HUDEP-2 (cell line): Measurements from ENCODE around the gene ATP11A.
A peak's percentile ranks its signal among the peaks of the same experiment; 100 is the strongest.

Source experiments
- DNase-seq, 76 experiments: peaks; one replicate each; lab custom pipeline; 2025; ENCODE audit not compliant: unreplicated experiment in 76 of 76; lab: John Stamatoyannopoulos, UW

The ATP11A gene

DNA sequence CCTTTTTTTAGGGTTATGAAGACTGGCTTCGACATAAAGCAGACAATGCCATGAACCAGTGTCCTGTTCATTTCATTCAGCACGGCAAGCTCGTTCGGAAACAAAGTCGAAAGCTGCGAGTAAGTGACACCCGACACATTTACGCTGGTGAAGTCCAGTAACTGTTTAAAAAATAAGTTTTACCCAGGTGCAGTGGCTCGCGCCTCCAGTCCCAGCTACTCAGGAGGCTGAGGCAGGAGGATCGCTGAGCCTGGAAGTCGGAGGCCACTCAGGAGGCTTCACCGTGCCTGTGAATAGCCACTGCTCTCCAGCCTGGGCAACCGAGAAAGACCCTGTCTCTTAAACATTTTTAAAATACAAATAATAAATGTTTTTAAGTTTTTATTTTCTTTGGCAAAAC, 120.8 kb downstream of the ATP11A start:
- DNase-seq, result no peak

DNA sequence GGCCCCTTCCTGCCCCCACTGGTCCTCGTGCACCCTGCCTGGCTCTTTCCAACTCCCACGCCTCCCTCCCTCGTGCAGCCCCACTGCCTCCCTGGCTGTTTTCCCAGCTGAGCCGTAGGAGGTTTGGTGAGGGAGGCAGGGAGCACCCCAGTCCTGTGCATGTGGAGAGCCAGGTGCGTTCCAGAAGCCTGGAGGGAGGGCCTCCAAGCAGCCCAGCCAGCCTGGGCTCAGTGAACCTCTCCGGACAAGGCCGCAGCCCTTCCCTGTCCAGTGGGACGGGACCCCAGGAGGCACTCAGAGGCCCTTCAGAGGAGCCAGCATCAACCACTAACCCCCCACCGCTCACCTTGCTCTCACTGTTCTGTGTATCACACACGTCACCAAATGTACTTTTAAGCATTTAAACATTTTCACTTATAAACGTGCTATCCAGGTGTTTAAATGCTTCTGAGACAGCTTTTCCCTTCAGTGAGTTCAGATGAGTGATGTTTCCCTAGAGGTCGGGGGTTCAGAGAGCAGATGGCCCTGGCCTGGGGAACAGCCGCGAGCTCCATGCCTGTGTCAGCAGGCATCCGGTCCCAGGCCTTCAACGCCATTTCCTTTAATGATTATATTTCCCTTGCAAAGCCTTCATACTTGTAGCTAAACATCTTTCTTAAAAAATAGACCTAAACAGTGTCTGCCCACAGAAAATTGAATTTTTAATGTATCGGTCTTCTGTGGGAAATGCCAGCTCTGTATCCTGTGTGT, 122.6 kb downstream of the ATP11A start:
- no peak for DNase-seq

DNA sequence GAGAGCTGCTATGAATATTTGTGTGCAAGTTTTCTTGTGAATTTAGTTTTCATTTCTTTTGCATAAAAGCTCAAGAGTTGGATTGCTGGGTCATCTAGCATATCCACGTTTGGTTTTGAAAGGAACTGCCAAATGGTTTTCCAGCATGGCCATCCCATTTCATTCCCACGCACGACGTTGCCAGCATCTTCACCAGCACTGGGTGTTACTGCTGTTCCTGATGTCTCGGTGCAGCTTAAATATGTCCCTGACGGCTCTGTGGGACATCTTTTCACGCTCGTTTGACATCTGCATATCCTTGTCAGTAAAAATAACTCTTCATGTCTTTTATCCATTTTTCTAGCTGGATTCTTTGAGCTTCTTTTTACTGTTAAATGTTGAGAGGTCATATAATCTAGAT, 123.7 kb downstream of the ATP11A start:
- DNase-seq, result no peak

DNA sequence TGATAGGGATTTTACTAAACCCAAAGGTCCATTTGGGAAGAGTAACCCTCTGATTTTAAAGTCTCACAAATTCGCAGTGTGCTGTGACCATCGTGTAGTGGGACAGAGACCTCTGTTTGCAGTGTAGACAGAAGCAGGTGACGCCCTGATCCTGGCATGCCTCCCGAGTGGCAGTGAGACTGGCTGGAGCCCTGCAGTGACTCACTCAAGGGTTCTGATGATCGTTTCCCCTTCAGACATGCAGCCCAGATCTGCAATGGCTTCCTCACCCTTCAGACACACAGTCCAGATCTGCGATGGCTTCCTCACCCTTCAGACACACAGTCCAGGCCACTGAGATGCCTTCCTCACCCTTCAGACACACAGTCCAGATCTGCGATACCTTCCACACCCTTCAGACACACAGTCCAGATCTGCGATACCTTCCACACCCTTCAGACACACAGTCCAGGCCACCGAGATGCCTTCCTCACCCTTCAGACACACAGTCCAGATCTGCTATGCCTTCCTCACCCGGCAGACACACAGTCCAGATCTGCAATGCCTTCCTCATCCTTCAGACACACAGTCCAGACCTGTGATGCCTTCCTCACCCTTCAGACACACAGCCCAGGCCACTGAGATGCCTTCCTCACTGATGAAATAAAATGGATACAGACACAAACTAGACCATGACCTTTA, 125.2 kb downstream of the ATP11A start:
- DNase-seq, result peak in 13 of 76 experiments; percentile 3 to 30 (median 9)

DNA sequence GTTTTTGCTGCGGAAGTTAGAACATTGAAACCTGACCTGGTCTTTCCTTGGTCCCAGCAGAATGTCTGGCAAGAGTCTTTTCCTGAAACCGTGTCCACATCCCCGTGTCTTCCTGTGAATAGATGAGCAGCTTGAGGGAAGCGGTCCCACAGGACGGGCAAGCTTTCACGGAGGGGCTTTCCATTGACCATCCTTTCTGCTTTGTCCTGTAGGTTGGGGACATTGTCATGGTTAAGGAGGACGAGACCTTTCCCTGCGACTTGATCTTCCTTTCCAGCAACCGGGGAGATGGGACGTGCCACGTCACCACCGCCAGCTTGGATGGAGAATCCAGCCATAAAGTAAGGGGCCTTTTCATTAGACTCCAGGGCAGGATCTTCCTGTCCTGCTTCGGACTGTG, 126.0 kb downstream of the ATP11A start:
- no peak for DNase-seq

DNA sequence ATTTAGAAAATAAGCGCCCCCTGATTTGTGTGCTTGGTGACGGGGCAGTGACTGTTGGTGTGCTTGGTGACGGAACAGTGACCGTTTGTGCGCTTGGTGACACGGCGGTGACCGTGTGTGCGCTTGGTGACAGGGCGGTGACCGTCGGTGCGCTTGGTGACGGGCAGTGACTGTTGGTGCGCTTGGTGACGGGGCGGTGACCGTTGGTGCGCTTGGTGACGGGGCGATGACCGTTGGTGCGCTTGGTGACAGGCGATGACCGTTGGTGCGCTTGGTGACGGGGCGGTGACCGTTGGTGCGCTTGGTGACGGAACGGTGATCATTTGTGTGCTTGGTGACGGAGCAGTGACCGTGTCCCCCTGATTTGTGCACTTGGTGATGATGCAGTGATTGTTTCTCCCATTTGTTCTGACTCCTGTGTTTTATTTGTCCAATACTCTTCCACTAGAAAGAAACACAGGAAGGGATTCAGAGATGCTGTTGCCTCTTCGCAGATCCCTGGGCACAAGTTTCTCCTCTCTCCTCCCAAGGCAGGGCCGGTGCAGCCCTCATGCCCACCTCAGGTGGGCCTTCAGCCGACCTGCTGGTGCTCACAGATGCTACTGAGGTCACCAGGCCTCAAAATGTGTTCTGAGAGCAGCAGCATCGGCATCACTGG, 128.3 kb downstream of the ATP11A start:
- DNase-seq, result no peak

DNA sequence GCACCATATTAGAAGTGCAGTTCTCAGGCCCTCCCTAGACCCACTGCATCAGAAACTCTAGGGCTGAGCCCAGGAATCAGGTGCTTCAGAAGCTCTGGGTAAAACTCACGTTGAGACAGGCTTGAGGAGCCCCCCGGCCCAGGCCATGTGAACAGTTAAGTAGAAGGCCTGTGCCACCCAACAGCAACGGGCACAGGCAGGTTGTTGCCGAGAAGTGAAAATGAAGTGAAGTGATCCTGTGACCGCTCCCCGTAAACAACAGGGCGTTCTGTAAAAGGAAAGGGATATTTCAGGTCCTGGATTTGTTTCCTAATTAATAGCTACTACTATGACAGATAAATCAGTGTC, 128.8 kb downstream of the ATP11A start:
- no peak for DNase-seq

DNA sequence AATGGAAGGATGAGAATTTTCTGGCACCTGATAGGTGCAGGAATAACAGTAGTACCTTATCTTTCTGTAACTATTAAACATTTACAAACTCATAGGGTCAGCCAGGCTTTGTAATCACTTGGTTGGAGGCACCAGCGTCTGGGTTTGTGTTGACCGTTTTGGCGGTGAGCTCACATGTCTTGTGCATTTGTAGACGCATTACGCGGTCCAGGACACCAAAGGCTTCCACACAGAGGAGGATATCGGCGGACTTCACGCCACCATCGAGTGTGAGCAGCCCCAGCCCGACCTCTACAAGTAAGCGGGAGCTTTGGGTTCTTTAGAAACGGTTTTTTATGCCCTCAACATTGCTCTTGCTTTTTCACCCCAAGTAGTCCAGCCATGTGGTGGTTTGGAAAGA, 129.3 kb downstream of the ATP11A start:
- DNase-seq, result no peak

DNA sequence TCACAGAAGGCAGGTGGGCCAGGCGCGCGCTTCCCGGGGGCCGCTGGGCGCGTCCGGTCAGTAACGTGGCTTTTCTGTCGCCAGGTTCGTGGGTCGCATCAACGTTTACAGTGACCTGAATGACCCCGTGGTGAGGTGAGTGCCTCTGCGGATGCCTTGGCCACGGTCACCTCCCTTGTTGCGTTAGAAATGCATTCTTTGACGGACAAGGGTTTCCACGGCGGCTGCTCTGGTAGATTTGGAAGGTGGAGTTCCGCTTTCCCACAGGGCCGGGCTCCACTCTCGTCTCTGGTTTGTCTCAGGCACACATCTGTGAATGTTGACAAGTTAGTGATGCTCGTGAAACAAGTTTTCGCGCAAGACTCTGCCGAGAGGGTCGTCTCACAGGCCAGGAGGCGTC, 130.0 kb downstream of the ATP11A start:
- DNase-seq, result no peak

DNA sequence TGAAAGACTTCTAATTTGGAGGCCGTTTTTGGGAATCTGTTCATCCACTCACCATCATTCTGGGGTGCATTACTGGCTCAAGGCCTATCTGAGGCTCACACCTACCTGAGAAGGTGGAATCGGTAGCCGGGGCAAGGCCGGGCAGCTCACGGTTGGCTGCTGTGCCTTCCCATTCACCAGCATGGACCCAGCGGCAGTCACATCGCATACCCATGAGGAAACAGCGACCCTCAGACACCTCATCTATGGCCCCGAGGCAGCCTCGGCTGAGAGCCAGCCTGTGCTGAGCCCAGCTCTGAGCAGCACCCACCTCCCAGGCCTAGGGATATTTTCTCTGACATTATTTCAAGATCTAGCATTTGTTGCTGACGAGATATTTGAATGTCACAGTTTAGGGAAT, 130.5 kb downstream of the ATP11A start:
- DNase-seq, result no peak

DNA sequence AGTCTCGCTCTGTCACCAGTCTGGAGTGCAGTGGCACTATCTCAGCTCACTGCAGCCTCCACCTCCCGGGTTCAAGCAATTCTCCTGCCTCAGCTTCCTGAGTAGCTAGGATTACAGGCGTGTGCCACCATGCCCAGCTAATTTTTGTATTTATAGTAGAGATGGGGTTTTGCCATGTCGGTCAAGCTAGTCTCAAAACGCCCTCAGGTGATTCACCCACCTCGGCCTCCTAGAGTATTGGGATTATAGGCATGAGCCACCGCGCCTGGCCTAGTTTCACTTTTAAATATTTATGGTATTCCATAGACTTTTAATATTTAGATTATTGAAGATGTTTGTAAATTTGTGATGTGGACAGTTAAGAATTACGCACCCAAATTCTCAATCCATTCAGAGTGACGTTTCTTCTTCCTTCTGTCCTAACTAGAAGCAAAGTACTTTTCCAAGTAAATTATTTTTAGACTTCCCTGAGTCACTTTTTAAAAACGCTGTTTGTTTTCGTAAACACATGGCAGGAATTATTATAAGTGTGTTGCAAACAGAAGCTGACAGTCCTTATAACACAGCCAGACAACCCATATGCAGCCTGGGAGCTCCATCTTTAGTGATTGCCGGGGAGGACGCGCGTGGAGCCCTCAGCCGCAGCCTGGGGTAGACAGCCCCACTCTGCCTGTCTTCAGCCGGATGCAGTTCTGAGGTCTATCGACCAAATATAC, 131.7 kb downstream of the ATP11A start:
- DNase-seq, result no peak

DNA sequence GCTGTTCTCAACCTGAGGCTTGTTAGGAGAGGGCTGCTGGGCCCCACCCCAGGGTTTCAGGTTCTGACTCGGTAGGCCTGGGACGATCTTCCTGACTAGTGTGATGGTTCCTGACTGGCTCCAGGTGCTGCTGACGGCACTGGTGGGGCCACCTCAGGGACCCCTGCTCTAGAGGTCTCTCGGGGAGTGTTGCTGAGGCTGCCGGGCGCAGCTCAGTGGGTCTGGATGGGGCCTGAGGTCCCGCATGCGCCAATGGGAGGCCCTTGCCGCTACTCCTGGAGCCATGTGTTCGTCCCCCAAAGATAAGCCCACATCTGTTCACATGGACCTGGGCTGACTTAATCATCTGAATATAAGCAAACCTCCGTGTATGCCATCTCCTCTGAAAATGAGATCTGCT, 133.0 kb downstream of the ATP11A start:
- DNase-seq, result no peak

DNA sequence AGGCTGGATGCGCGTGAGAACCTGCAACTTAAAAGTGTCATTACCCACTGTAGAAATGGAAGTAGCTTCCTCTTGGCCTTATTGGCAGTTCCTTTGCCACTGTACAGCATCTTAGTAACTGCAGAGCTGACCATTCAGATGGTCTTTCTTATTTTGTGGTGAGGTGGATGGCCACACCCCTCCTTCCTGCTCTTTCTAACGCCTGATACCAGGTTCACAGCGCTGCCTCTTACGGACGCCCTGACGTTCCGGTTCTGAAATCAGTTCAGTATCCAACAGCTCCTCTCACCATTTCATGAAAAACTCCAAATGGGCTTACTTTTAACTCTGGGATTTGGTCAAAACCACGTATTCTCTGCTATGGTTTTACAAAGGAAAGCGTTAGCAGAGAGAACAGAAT, 134.6 kb downstream of the ATP11A start:
- DNase-seq, result no peak

DNA sequence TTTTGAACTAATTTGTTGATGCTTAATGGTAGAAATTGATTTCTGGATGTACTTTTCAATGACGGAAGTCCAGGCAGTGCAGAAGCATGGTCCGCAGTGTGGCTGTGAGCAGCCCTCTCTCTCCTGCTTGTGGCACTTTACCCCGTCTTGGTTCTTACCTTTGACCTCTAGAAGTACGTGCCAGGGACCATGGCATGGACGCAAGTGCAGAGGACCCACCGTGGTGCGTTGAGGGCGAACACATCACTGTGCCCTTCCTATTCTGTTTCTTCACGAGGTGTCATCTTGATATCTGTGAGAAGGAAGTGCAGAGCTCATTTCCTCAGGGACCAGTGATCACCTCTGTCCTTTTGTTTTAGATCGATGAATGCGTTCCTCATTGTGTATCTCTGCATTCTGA, 135.2 kb downstream of the ATP11A start:
- DNase-seq, result no peak

DNA sequence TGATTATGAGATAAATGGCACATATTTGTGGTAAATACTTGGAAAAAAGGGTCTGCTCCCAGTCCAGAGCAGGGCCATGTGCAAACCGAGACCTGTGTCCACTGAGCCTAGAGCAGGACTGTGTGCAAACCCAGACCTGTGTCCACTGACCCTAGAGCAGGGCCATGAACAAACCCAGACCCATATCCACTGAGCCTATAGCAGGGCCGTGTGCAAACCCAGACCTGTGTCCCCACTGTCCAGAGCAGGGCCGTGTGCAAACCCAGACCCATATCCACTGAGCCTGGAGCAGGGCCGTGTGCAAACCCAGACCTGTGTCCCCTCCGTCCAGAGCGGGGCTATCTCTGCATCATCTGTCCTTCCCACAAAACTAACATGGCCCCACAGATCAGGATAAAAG, 136.0 kb downstream of the ATP11A start:
- DNase-seq, result no peak

DNA sequence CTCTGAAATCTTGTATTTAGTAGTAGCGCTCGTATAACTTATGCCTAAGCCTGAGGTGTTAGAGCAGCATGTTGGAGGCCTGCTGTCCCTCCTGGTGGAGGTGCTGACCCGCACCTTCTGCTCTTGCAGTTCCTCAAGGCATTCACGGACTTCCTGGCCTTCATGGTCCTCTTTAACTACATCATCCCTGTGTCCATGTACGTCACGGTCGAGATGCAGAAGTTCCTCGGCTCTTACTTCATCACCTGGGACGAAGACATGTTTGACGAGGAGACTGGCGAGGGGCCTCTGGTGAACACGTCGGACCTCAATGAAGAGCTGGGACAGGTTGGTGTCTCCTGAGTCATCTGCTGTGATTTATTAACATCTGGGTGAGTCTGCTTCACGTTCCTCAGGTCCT, 136.7 kb downstream of the ATP11A start:
- DNase-seq, result no peak

DNA sequence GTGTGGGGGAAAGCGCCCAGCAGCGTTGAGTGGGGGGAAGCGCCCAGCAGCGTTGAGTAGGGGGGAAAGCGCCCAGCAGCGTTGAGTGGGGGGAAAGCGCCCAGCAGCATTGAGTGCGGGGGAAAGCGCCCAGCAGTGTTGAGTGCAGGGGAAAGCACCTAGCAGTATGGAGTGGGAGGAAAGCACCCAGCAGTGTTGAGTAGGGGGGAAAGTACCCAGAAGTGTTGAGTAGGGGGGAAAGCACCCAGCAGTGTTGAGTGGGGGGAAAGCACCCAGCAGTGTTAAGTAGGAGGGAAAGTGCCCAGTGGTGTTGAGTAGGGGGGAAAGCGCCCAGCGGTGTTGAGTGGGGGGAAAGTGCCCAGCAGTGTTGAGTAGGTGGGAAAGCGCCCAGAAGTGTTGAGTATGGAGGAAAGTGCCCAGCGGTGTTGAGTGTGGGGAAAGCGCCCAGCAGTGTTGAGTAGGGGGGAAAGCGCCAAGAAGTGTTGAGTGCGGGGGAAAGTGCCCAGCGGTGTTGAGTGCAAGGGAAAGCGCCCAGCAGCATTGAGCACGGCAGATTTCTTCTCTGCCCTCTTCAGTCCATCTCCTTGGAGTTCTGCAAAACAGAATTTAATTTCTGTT, 138.4 kb downstream of the ATP11A start:
- DNase-seq, result no peak

DNA sequence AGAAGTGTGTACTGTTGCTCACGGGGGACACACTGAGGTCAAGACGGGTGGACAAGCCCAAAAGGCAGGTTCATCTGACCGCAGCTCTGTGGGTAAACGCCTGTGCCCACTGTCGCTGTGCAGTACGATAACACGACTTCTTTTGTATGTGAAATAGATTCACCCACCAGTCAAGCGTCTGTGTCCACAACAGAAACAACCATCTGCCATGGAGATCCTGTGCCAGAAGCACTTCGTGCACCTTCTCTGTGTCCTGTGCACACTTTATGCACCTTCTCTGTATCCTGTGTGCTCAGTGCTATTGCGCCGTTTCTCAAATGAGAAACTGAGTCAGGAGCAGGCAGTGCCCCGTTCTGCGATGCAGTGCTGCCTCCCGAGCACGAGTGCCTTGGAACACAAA, 138.9 kb downstream of the ATP11A start:
- no peak for DNase-seq

DNA sequence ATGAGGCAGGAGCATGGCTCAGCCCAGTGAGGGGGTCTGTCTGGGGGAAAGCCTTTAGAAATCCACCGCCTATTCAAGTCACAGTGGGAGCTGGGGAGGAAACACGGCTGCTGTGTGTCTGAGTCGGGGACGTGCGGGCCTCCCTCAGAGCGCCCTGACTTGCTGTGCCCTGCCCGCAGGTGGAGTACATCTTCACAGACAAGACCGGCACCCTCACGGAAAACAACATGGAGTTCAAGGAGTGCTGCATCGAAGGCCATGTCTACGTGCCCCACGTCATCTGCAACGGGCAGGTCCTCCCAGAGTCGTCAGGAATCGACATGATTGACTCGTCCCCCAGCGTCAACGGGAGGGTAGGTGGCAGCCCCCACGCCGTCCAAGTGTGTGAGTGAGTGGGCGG, 141.4 kb downstream of the ATP11A start:
- DNase-seq, result no peak

DNA sequence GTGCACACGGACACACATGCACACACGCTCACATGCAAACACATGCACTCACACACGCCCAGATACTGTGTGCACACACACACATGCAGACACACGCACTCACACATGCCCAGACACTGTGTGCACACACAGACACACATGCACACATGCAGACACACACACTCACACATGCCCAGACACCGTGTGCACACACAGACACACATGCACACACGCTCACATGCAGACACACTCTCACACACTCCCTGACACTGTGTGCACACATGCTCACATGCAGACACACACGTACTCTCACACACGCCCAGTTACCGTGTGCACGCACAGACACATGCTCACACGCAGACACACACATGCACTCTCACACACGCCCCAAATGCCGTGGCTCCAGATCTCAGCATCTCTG, 142.0 kb downstream of the ATP11A start:
- no peak for DNase-seq

DNA sequence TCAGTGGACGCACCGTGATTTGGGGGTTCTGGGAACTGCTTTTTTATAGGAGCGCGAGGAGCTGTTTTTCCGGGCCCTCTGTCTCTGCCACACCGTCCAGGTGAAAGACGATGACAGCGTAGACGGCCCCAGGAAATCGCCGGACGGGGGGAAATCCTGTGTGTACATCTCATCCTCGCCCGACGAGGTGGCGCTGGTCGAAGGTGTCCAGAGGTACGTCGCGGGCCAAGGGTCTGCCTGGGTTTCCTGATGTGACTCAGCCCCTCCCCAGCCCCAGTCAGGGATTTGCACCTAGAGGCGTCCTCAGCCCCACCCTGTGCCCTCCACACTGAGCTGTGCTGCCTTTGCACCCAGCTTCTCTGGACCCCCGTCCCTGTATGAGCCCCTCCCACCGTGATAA, 143.0 kb downstream of the ATP11A start:
- no peak for DNase-seq
